Small intestine (tissue), 7 donors: Measurements from ENCODE around the gene TM4SF4. TPM values are rescaled to one million over a fixed set of nuclear protein-coding genes. Genes with fewer than 3 reads are reported as not detected.
A peak's percentile ranks its signal among the peaks of the same experiment; 100 is the strongest.

ENCODE experiments used
- DNase-seq, 2 donors: peaks; one replicate each; pipeline versions ENCODE4 v3.0.0 to v3.0.0-alpha.2; 2013
- FAIRE-seq: peaks from 2 replicates; lab custom pipeline; 2012; peaks lifted over from hg19 to GRCh38; lab: Jason Lieb, UNC
- H3K27ac ChIP-seq, 3 donors: one replicate each; pipeline ENCODE4 v1.5.1; 2013; ENCODE audit warnings: low read length in 2 of 3, mild to moderate bottlenecking in 2 of 3, control low read depth in 1 of 3, inconsistent platforms in 1 of 3, low read depth in 1 of 3, moderate library complexity in 1 of 3
- H3K27me3 ChIP-seq, 3 donors: one replicate each; pipeline ENCODE4 v1.6.1; 2013; ENCODE audit warnings: low read length in 3 of 3, inconsistent platforms in 1 of 3; ENCODE audit not compliant: control insufficient read depth in 3 of 3, insufficient read depth in 3 of 3
- H3K36me3 ChIP-seq, 3 donors: one replicate each; pipeline ENCODE4 v1.6.1; 2013; ENCODE audit warnings: low read length in 3 of 3, inconsistent platforms in 1 of 3, low read depth in 1 of 3, mild to moderate bottlenecking in 1 of 3, moderate library complexity in 1 of 3; ENCODE audit not compliant: control insufficient read depth in 3 of 3, insufficient read depth in 2 of 3
- H3K4me1 ChIP-seq, 3 donors: one replicate each; pipeline ENCODE4 v1.6.1; 2013; ENCODE audit warnings: low read length in 2 of 3, inconsistent platforms in 1 of 3, low read depth in 1 of 3, mild to moderate bottlenecking in 1 of 3, moderate library complexity in 1 of 3; ENCODE audit not compliant: control insufficient read depth in 3 of 3, insufficient read depth in 2 of 3
- H3K4me3 ChIP-seq, 3 donors: one replicate each; pipeline ENCODE4 v1.5.1; 2013; ENCODE audit warnings: low read length in 3 of 3, control low read depth in 1 of 3, inconsistent platforms in 1 of 3, low read depth in 1 of 3, mild to moderate bottlenecking in 1 of 3, moderate library complexity in 1 of 3
- H3K9me3 ChIP-seq, 2 donors: one replicate each; pipeline ENCODE4 v1.6.1; 2013; ENCODE audit warnings: low read depth in 1 of 2, low read length in 1 of 2; ENCODE audit not compliant: control insufficient read depth in 2 of 2, insufficient read depth in 1 of 2
- WGBS, 3 donors: extraction: QIAGEN DNeasy Blood & Tissue Kit; methylation state at CpG; one replicate each; pipeline ENCODE4 v1.1.7; 2013; 5-methylcytosine and 5-hydroxymethylcytosine counted together
- polyA plus RNA-seq, 4 donors: library from polyadenylated mRNA; stranded (reverse) in 3 of 4; unstranded in 1 of 4; fragments of 200-250 nt in 3 of 4; fragments of 120-200 nt in 1 of 4; gene quantifications; one replicate each; pipeline versions ENCODE4 v1.2.1 to v1.2.3, GENCODE V29; 2013
- donor health status: healthy with polysubstance abuse.
- donor health status: control.
- donor health status: control.
- donor health status: Bipolar disorder and iron deficiency.
- donor health status: healthy.

The TM4SF4 gene
- polyA plus RNA-seq, 4 donors: 14.2 to 2,254 (median 658) TPM

GRCh38 chr3:149542375-149543312 lies 68.1 kb downstream of the TM4SF4 start:
- Histone ChIP-seq H3K27ac (no peak overlapping the region), H3K36me3 (peaks cover 0 to 10% (median 3%) of the 10 kb centered on the region in 3 donors), H3K4me3 (no peak overlapping the region), H3K9me3 (no peaks in the 10 kb centered on the region), H3K27me3 (no peaks in the 10 kb centered on the region), H3K4me1 (no peaks in the 10 kb centered on the region)
- no peak for DNase-seq
- no peak for FAIRE-seq
- 80 to 84% (median 83%) methylated on average over 9 of the region's 9 CpGs for WGBS, 3 donors

- peaks cover 0 to 4% (median 3%) of the 10 kb centered on the region in 3 donors for H3K4me1 ChIP-seq
- H3K4me3 ChIP-seq: no peak overlapping the region
- no peak overlapping the region for H3K27ac ChIP-seq
- peaks cover 0 to 10% (median 0%) of the 10 kb centered on the region in 3 donors for H3K36me3 ChIP-seq
- no peaks in the 10 kb centered on the region for H3K9me3 ChIP-seq
- no peak for FAIRE-seq
- no peaks in the 10 kb centered on the region for H3K27me3 ChIP-seq
- DNase-seq: no peak
- WGBS, 3 donors: 93 to 97% (median 94%) methylated on average over 2 of the region's 2 CpGs
Observed at GRCh38 chr3:149545049-149545448, 70.6 kb downstream of the TM4SF4 start.

GRCh38 chr3:149547413-149547812 lies 72.9 kb downstream of the TM4SF4 start:
- no peaks in the 10 kb centered on the region for H3K27me3 ChIP-seq
- peaks cover 0 to 4% (median 3%) of the 10 kb centered on the region in 3 donors for H3K4me1 ChIP-seq
- FAIRE-seq (no peak), DNase-seq (no peak)
- no peak overlapping the region for H3K27ac ChIP-seq
- H3K9me3 ChIP-seq: no peaks in the 10 kb centered on the region
- peaks cover 0 to 3% (median 0%) of the 10 kb centered on the region in 3 donors for H3K36me3 ChIP-seq
- H3K4me3 ChIP-seq: no peak overlapping the region
- 60 to 84% (median 75%) methylated on average over 9 of the region's 9 CpGs for WGBS, 3 donors

- Histone ChIP-seq H3K36me3 (peaks cover 0 to 3% (median 0%) of the 10 kb centered on the region in 3 donors), H3K4me3 (no peak overlapping the region), H3K4me1 (peaks cover 0 to 4% (median 3%) of the 10 kb centered on the region in 3 donors), H3K27ac (peak overlapping the region in 2 of 3 donors; percentile 16 to 80), H3K27me3 (no peaks in the 10 kb centered on the region), H3K9me3 (no peaks in the 10 kb centered on the region)
- WGBS, 3 donors: 47 to 55% (median 53%) methylated on average over 13 of the region's 13 CpGs
- DNase-seq (no peak), FAIRE-seq (no peak)
Observed at GRCh38 chr3:149547954-149548668, 73.6 kb downstream of the TM4SF4 start.

GRCh38 chr3:149548669-149549065 lies 74.2 kb downstream of the TM4SF4 start:
- peak overlapping the region in 2 of 3 donors; percentile 16 to 80 for H3K27ac ChIP-seq
- no peaks in the 10 kb centered on the region for H3K27me3 ChIP-seq
- H3K4me1 ChIP-seq: peaks cover 0 to 4% (median 3%) of the 10 kb centered on the region in 3 donors
- H3K4me3 ChIP-seq: no peak overlapping the region
- no peak for DNase-seq
- FAIRE-seq: no peak
- whole genome bisulfite sequencing, 3 donors: 90 to 99% (median 98%) methylated on average over 4 of the region's 4 CpGs
- H3K9me3 ChIP-seq: no peaks in the 10 kb centered on the region
- peaks cover 0 to 3% (median 0%) of the 10 kb centered on the region in 3 donors for H3K36me3 ChIP-seq

GRCh38 chr3:149551500-149551899 lies 77.0 kb downstream of the TM4SF4 start:
- no peak overlapping the region for H3K27ac ChIP-seq

GRCh38 chr3:149552700-149553099 lies 78.2 kb downstream of the TM4SF4 start:
- no peaks in the 10 kb centered on the region for H3K27me3 ChIP-seq
- no peak overlapping the region for H3K27ac ChIP-seq
- FAIRE-seq: no peak
- H3K9me3 ChIP-seq: no peaks in the 10 kb centered on the region
- no peak for DNase-seq
- H3K4me1 ChIP-seq: peaks cover 0 to 8% (median 4%) of the 10 kb centered on the region in 3 donors
- H3K36me3 ChIP-seq: no peaks in the 10 kb centered on the region
- WGBS, 3 donors: 71 to 85% (median 80%) methylated on average over 2 of the region's 2 CpGs
- H3K4me3 ChIP-seq: no peak overlapping the region

More at GRCh38 chr3:149551500-149551899, 77.0 kb downstream of the TM4SF4 start:
- Histone ChIP-seq H3K36me3 (no peaks in the 10 kb centered on the region), H3K4me1 (peaks cover 0 to 8% (median 4%) of the 10 kb centered on the region in 3 donors), H3K27me3 (no peaks in the 10 kb centered on the region), H3K4me3 (no peak overlapping the region), H3K9me3 (no peaks in the 10 kb centered on the region)
- DNase-seq: no peak
- no peak for FAIRE-seq
